Measurements from ENCODE around the gene SOAT1.

- TF ChIP-seq SP1 (IDR thresholded peaks at IDR 0.05) (no peak), ARNT (IDR thresholded peaks at IDR 0.05) (no peak), SUZ12 (IDR thresholded peaks at IDR 0.05) (no peak), FOXM1 (IDR thresholded peaks at IDR 0.05; ENCODE audit: borderline replicate concordance) (no peak), BHLHE40 (IDR thresholded peaks at IDR 0.05; ENCODE audit: borderline replicate concordance) (no peak)
These were observed 40.2 kb upstream of the SOAT1 start for GRCh38 chr1:179253286-179253972.

Measured in HEK293T (cell line).